Smooth muscle cell (in vitro differentiated cells): Measurements from ENCODE around the gene FTMT. TPM values are rescaled to one million over a fixed set of nuclear protein-coding genes. Genes with fewer than 3 reads are reported as not detected.

ENCODE experiments used
- DNase-seq: peaks from one replicate; lab custom pipeline; 2025; ENCODE audit not compliant: unreplicated experiment; lab: John Stamatoyannopoulos, UW
- H2AFZ ChIP-seq: fragments of 200-600 bp; sonication (generic); 2 replicates; pipeline ENCODE4 v1.6.0; 2016; ENCODE audit warnings: antibody characterized with exemption, low read depth, mild to moderate bottlenecking
- H3F3A ChIP-seq: fragments of 200-600 bp; sonication (generic); 2 replicates; pipeline ENCODE4 v1.6.0; 2017; ENCODE audit warnings: antibody characterized with exemption, low read depth
- H3K27ac ChIP-seq: fragments of 200-600 bp; sonication (generic); 2 replicates; pipeline ENCODE4 v1.5.1; 2016; ENCODE audit warnings: low read depth, mild to moderate bottlenecking
- H3K27me3 ChIP-seq: fragments of 200-600 bp; sonication (generic); 2 replicates; pipeline ENCODE4 v1.6.1; 2016; ENCODE audit warnings: low read depth, mild to moderate bottlenecking
- H3K36me3 ChIP-seq: fragments of 200-600 bp; sonication (generic); 2 replicates; pipeline ENCODE4 v1.5.1; 2016; ENCODE audit warnings: low read depth
- H3K4me1 ChIP-seq: fragments of 200-600 bp; sonication (generic); 2 replicates; pipeline ENCODE4 v1.5.1; 2016; ENCODE audit warnings: low read depth
- H3K4me2 ChIP-seq: fragments of 200-600 bp; sonication (generic); 2 replicates; pipeline ENCODE4 v1.6.0; 2016; ENCODE audit warnings: mild to moderate bottlenecking
- H3K4me3 ChIP-seq: fragments of 200-600 bp; sonication (generic); 2 replicates; pipeline ENCODE4 v1.5.1; 2016; ENCODE audit warnings: mild to moderate bottlenecking
- H3K79me2 ChIP-seq: fragments of 200-600 bp; sonication (generic); 2 replicates; pipeline ENCODE4 v1.6.0; 2016; ENCODE audit warnings: low read depth, mild to moderate bottlenecking
- H3K9ac ChIP-seq: fragments of 200-600 bp; sonication (generic); 2 replicates; pipeline ENCODE4 v1.6.0; 2016; ENCODE audit warnings: low read depth
- H3K9me3 ChIP-seq: fragments of 200-600 bp; sonication (generic); replicated peaks from 2 replicates; pipeline ENCODE4 v1.5.1; 2016; ENCODE audit warnings: low read depth
- H4K20me1 ChIP-seq: fragments of 200-600 bp; sonication (generic); 2 replicates; pipeline ENCODE4 v1.6.0; 2016; ENCODE audit warnings: low read depth
- CTCF ChIP-seq: fragments of 200-600 bp; sonication (generic); IDR thresholded peaks from 2 replicates; pipeline ENCODE4 v1.5.1; 2017; ENCODE audit warnings: borderline replicate concordance, mild to moderate bottlenecking, antibody characterized with exemption; ENCODE audit not compliant: insufficient read depth, poor library complexity, severe bottlenecking
- polyA plus RNA-seq: library from polyadenylated mRNA; unstranded; fragments of >200 nt; fragmentation: Nextera tagmentation; extraction: Ambion mirVana; gene quantifications from 2 replicates; pipeline ENCODE4 v1.2.1, GENCODE V29; 2016
- total RNA-seq: library from RNA; depleted of rRNA; stranded (reverse); fragments of >200 nt; gene quantifications from 2 replicates; pipeline ENCODE4 v1.2.3, GENCODE V29; 2014

Gene FTMT
- total and polyA plus RNA-seq, 2 experiments from 2014 or later, result not detected

GRCh38 chr5:121899346-121899745 is 47.7 kb downstream of the FTMT start:
- Histone ChIP-seq H3F3A (no peaks in the 10 kb centered on the region), H3K4me1 (no peaks in the 10 kb centered on the region), H3K9me3 (no peaks in the 10 kb centered on the region), H3K79me2 (no peaks in the 10 kb centered on the region), H3K9ac (no peak overlapping the region), H2AFZ (no peak overlapping the region), H3K27me3 (peaks cover 5% of the 10 kb centered on the region), H4K20me1 (no peaks in the 10 kb centered on the region), H3K36me3 (no peaks in the 10 kb centered on the region), H3K27ac (no peak overlapping the region), H3K4me2 (no peak overlapping the region), H3K4me3 (no peak overlapping the region)
- DNase-seq, result no peak
- no peak for TF ChIP-seq CTCF

Other genes starting within 250 kb of the FTMT start
- gene SRFBP1, start 110.1 kb downstream of the FTMT start, total RNA-seq, result 15.1 and 19.0 TPM in 2 replicates
- gene SRFBP1, start 110.1 kb downstream of the FTMT start, polyA plus RNA-seq, result 7.0 and 7.1 TPM in 2 replicates
- 632 and 642 TPM in 2 replicates for gene LOX, start 226.4 kb downstream of the FTMT start, total RNA-seq
- 756 and 808 TPM in 2 replicates for gene LOX, start 226.4 kb downstream of the FTMT start, polyA plus RNA-seq